ENCODE measurements around the gene LYSMD2. TPM values are rescaled to one million over a fixed set of nuclear protein-coding genes. Genes with fewer than 3 reads are reported as not detected.
A peak's percentile ranks its signal among the peaks of the same experiment; 100 is the strongest.

The LYSMD2 gene
- total and polyA plus RNA-seq, 10 donors = 18.1 to 41.7 (median 33.2) TPM

GRCh38 chr15:51727141-51727897, 10.1 kb downstream of the LYSMD2 start:
- Histone ChIP-seq H3K4me1 (peaks cover 30 to 100% (median 68%) of the 10 kb centered on the region in 6 donors), H3K9me3 (no peaks in the 10 kb centered on the region), H3K4me3 (no peak overlapping the region), H3K27ac (peak overlapping the region in 2 of 8 donors; percentile 19 to 47), H3K27me3 (replicated peaks in 1 of 7) (no peaks in the 10 kb centered on the region), H3K36me3 (peaks cover 0 to 17% (median 4%) of the 10 kb centered on the region in 6 donors)
- 79 to 89% (median 81%) methylated on average over 4 of the region's 4 CpGs for WGBS, 5 donors
- intact Hi-C loops (cut with DNase I; ENCODE audit: low total_unique reads) = loop anchor here (10.0 kb wide), 1 partner anchor 47 kb away; no protein-coding TSS in a partner anchor
- TF ChIP-seq POLR2AphosphoS5 (IDR thresholded peaks at IDR 0.05) = no peak
- peak in 1 of 11 experiments; percentile 13 for TF ChIP-seq CTCF (IDR thresholded peaks at IDR 0.05 in 8 of 11, conservative IDR thresholded peaks at IDR 0.05 in 3 of 11)
- DNase-seq = no peak

GRCh38 chr15:51726302-51727073, 11.0 kb downstream of the LYSMD2 start:
- peaks cover 22 to 100% (median 63%) of the 10 kb centered on the region in 6 donors for H3K4me1 ChIP-seq
- 54 to 67% (median 60%) methylated on average over 5 of the region's 5 CpGs for WGBS, 5 donors
- no peak for DNase-seq

GRCh38 chr15:51724673-51725072, 12.8 kb downstream of the LYSMD2 start:
- WGBS, 5 donors = 13 to 22% (median 18%) methylated on average over 1 of the region's 1 CpG
- no peak overlapping the region for H3K4me3 ChIP-seq
- TF ChIP-seq POLR2A (IDR thresholded peaks at IDR 0.05) (no peak), CTCF (IDR thresholded peaks at IDR 0.05 in 8 of 11, conservative IDR thresholded peaks at IDR 0.05 in 3 of 11) (no peak), POLR2AphosphoS5 (IDR thresholded peaks at IDR 0.05) (no peak)
- no peaks in the 10 kb centered on the region for H3K27me3 ChIP-seq (replicated peaks in 1 of 7)
- H3K27ac ChIP-seq = no peak overlapping the region
- no peak for DNase-seq
- intact Hi-C loops (cut with DNase I; ENCODE audit: low total_unique reads) = loop anchor here (10.0 kb wide), 1 partner anchor 50 kb away; no protein-coding TSS in a partner anchor
- H3K36me3 ChIP-seq = peaks cover 0 to 41% (median 10%) of the 10 kb centered on the region in 6 donors
- no peaks in the 10 kb centered on the region for H3K9me3 ChIP-seq
- peaks cover 11 to 82% (median 48%) of the 10 kb centered on the region in 6 donors for H3K4me1 ChIP-seq

More at GRCh38 chr15:51726302-51727073, 11.0 kb downstream of the LYSMD2 start:
- intact Hi-C loops (cut with DNase I; ENCODE audit: low total_unique reads) = loop anchor here (10.0 kb wide), 1 partner anchor 48 kb away; no protein-coding TSS in a partner anchor
- H3K36me3 ChIP-seq = peaks cover 0 to 25% (median 4%) of the 10 kb centered on the region in 6 donors
- TF ChIP-seq POLR2A (IDR thresholded peaks at IDR 0.05) = no peak
- peak in 1 of 3 donors; percentile 27 for TF ChIP-seq POLR2AphosphoS5 (IDR thresholded peaks at IDR 0.05)
- peak overlapping the region in 2 of 8 donors; percentile 11 to 47 for H3K27ac ChIP-seq
- no peaks in the 10 kb centered on the region for H3K9me3 ChIP-seq
- H3K27me3 ChIP-seq (replicated peaks in 1 of 7) = no peaks in the 10 kb centered on the region
- H3K4me3 ChIP-seq = no peak overlapping the region

GRCh38 chr15:51724199-51724598, 13.3 kb downstream of the LYSMD2 start:
- Histone ChIP-seq H3K36me3 (peaks cover 0 to 41% (median 10%) of the 10 kb centered on the region in 6 donors), H3K4me1 (peaks cover 11 to 78% (median 46%) of the 10 kb centered on the region in 6 donors), H3K27ac (no peak overlapping the region), H3K4me3 (no peak overlapping the region), H3K27me3 (replicated peaks in 1 of 7) (no peaks in the 10 kb centered on the region), H3K9me3 (no peaks in the 10 kb centered on the region)
- no peak for DNase-seq
- WGBS, 5 donors = 81 to 91% (median 86%) methylated on average over 2 of the region's 2 CpGs
- intact Hi-C loops (cut with DNase I; ENCODE audit: low total_unique reads) = loop anchor here (10.0 kb wide), 1 partner anchor 51 kb away; no protein-coding TSS in a partner anchor
- TF ChIP-seq CTCF (IDR thresholded peaks at IDR 0.05 in 8 of 11, conservative IDR thresholded peaks at IDR 0.05 in 3 of 11) (no peak), POLR2AphosphoS5 (IDR thresholded peaks at IDR 0.05) (no peak), POLR2A (IDR thresholded peaks at IDR 0.05) (no peak)

Data from spleen (tissue), 11 donors.